Right kidney (tissue), 9 donors: ENCODE results near the gene CRELD1.
"Not testable (repeated sequence)": the region's sequence is repeated elsewhere in the genome, so short reads cannot be mapped to it uniquely, and the experiment has no call there.

ENCODE experiments used
- DNase-seq: peaks from one replicate; pipeline ENCODE4 v3.0.0-alpha.2; 2016
- long read RNA-seq, 8 donors: transcript quantifications; one replicate each; lab custom pipeline, GENCODE V29; 2026

Gene CRELD1
- long read RNA-seq, donor 1, transcript CRELD1-203 (11 exons, 1,728 nt): minor isoform, 7 of 20 reads
- long read RNA-seq, donor 1, transcript CRELD1-206 (11 exons, 1,778 nt): major isoform, 11 of 20 reads
- long read RNA-seq, donor 1, partial matches to known transcripts: 0 of 20 reads
- long read RNA-seq, donor 1, other reads (novel, unspliced or antisense): 0 of 20 reads
- long read RNA-seq, donor 2, transcript CRELD1-206 (11 exons, 1,778 nt): major isoform, 6 of 7 reads
- long read RNA-seq, donor 2, partial matches to known transcripts: 0 of 7 reads
- long read RNA-seq, donor 2, other reads (novel, unspliced or antisense): 0 of 7 reads
- long read RNA-seq, donor 3, partial matches to known transcripts: 0 of 4 reads
- long read RNA-seq, donor 3, other reads (novel, unspliced or antisense): 0 of 4 reads
- long read RNA-seq, donor 4, partial matches to known transcripts: 0 of 11 reads
- long read RNA-seq, donor 4, other reads (novel, unspliced or antisense): 0 of 11 reads
- long read RNA-seq, donor 5, transcript CRELD1-206 (11 exons, 1,778 nt): major isoform, 5 of 9 reads
- long read RNA-seq, donor 5, partial matches to known transcripts: 0 of 9 reads
- long read RNA-seq, donor 5, other reads (novel, unspliced or antisense): 0 of 9 reads
- long read RNA-seq, donor 6, partial matches to known transcripts: 0 of 4 reads
- long read RNA-seq, donor 6, other reads (novel, unspliced or antisense): 0 of 4 reads
- long read RNA-seq, donor 7, transcript CRELD1-206 (11 exons, 1,778 nt): major isoform, 5 of 22 reads
- long read RNA-seq, donor 7, partial matches to known transcripts: 10 of 22 reads
- long read RNA-seq, donor 7, other reads (novel, unspliced or antisense): 0 of 22 reads
- long read RNA-seq, donor 8, partial matches to known transcripts: 0 of 8 reads
- long read RNA-seq, donor 8, other reads (novel, unspliced or antisense): 0 of 8 reads

GRCh38 chr3:9933561-9934234, at the start of gene CRELD1:
Gene CRELD1, plus strand, starts transcription at chr3:9933834. Its CDS starts 605 bp downstream, at chr3:9934439.
- DNase-seq: peak; percentile 98

GRCh38 chr3:9884555-9885165, 49.0 kb upstream of the CRELD1 start:
- no peak for DNase-seq

- DNase-seq: no peak
These were observed 47.3 kb upstream of the CRELD1 start for GRCh38 chr3:9886328-9886727.

GRCh38 chr3:9887480-9887879, 46.2 kb upstream of the CRELD1 start:
- DNase-seq: no peak

- no peak for DNase-seq
These were observed 45.1 kb upstream of the CRELD1 start for GRCh38 chr3:9888540-9888939.

GRCh38 chr3:9889405-9889804, 44.2 kb upstream of the CRELD1 start:
- DNase-seq: no peak

- DNase-seq: peak; percentile 98
These were observed 43.2 kb upstream of the CRELD1 start, which contains the start of gene JAGN1 for GRCh38 chr3:9890249-9891071. Gene JAGN1, plus strand, starts transcription at chr3:9890610. Its CDS starts 113 bp downstream, at chr3:9890723.

- no peak for DNase-seq
These were observed 42.5 kb upstream of the CRELD1 start for GRCh38 chr3:9891072-9891622.

- DNase-seq: no peak
These were observed 39.9 kb upstream of the CRELD1 start for GRCh38 chr3:9893739-9894138.

GRCh38 chr3:9895715-9896114, 37.9 kb upstream of the CRELD1 start:
- DNase-seq: not testable (repeated sequence)

GRCh38 chr3:9896755-9897407, 36.8 kb upstream of the CRELD1 start:
- not testable (repeated sequence) for DNase-seq

- peak; percentile 35 for DNase-seq
These were observed 35.9 kb upstream of the CRELD1 start for GRCh38 chr3:9897408-9898372.

GRCh38 chr3:9898467-9899241, 35.0 kb upstream of the CRELD1 start:
- DNase-seq: no peak

- no peak for DNase-seq
These were observed 34.3 kb upstream of the CRELD1 start for GRCh38 chr3:9899289-9899791.

- DNase-seq: not testable (repeated sequence)
These were observed 32.6 kb upstream of the CRELD1 start for GRCh38 chr3:9900965-9901415.

GRCh38 chr3:9901967-9902366, 31.7 kb upstream of the CRELD1 start:
- DNase-seq: no peak

- DNase-seq: peak; percentile 35
These were observed 31.0 kb upstream of the CRELD1 start, which contains the start of gene IL17RE for GRCh38 chr3:9902372-9903237. Gene IL17RE, plus strand, starts transcription at chr3:9902848. Its CDS starts 85 bp downstream, at chr3:9902933.
